HG02943 (cell line): Measurements from ENCODE around the gene POLR1D.

ENCODE experiments used
- ATAC-seq: cut with Tn5 transposase; IDR thresholded peaks from one replicate; pipeline ENCODE4 v1.9.1; 2021; ENCODE audit warnings: mild to moderate bottlenecking, low read depth, moderate library complexity; ENCODE audit not compliant: unreplicated experiment

The POLR1D gene

GRCh38 chr13:27621366-27622101 lies at the start of gene POLR1D:
POLR1D (plus strand) TSS chr13:27621892; CDS start chr13:27621984, 92 bp downstream.
- peak; percentile 45 for ATAC-seq

- ATAC-seq, result no peak
These were observed 49.3 kb upstream of the POLR1D start for GRCh38 chr13:27572234-27572901.

- no peak for ATAC-seq
These were observed 48.4 kb upstream of the POLR1D start for GRCh38 chr13:27573265-27573664.

- no peak for ATAC-seq
These were observed 47.0 kb upstream of the POLR1D start for GRCh38 chr13:27574661-27575060.

GRCh38 chr13:27578121-27579030 lies 43.3 kb upstream of the POLR1D start:
- ATAC-seq, result no peak

- no peak for ATAC-seq
These were observed 38.0 kb upstream of the POLR1D start for GRCh38 chr13:27583645-27584044.

- no peak for ATAC-seq
These were observed 34.5 kb upstream of the POLR1D start for GRCh38 chr13:27587095-27587746.

- no peak for ATAC-seq
These were observed 33.3 kb upstream of the POLR1D start for GRCh38 chr13:27588405-27588804.

GRCh38 chr13:27592865-27593264 lies 28.8 kb upstream of the POLR1D start:
- no peak for ATAC-seq

GRCh38 chr13:27593267-27593666 lies 28.4 kb upstream of the POLR1D start:
- ATAC-seq, result no peak

GRCh38 chr13:27595055-27595811 lies 26.5 kb upstream of the POLR1D start:
- ATAC-seq, result no peak

GRCh38 chr13:27599096-27599495 lies 22.6 kb upstream of the POLR1D start:
- ATAC-seq, result no peak

- no peak for ATAC-seq
These were observed 21.7 kb upstream of the POLR1D start for GRCh38 chr13:27599845-27600553.

- no peak for ATAC-seq
These were observed 21.0 kb upstream of the POLR1D start for GRCh38 chr13:27600711-27601110.

- ATAC-seq, result no peak
These were observed 20.5 kb upstream of the POLR1D start for GRCh38 chr13:27601208-27601607.

GRCh38 chr13:27601803-27602202 lies 19.9 kb upstream of the POLR1D start:
- ATAC-seq, result no peak

GRCh38 chr13:27605099-27605498 lies 16.6 kb upstream of the POLR1D start:
- no peak for ATAC-seq

- ATAC-seq, result no peak
These were observed 16.0 kb upstream of the POLR1D start for GRCh38 chr13:27605610-27606200.

- ATAC-seq, result no peak
These were observed 14.6 kb upstream of the POLR1D start for GRCh38 chr13:27607125-27607524.
